Osteoblast (primary cell): ENCODE measurements around the gene HSP90AB1. TPM values are rescaled to one million over a fixed set of nuclear protein-coding genes. Genes with fewer than 3 reads are reported as not detected.

ENCODE experiments used
- DNase-seq: peaks from one replicate; pipeline ENCODE4 v3.0.0; 2011; ENCODE audit warnings: low spot score, mixed read lengths; ENCODE audit not compliant: insufficient read length; ENCODE audit errors: missing footprints
- H2AFZ ChIP-seq: 2 replicates; pipeline ENCODE4 v1.6.0; 2011; ENCODE audit warnings: mild to moderate bottlenecking, low read length
- H3K27ac ChIP-seq: 2 replicates; pipeline ENCODE4 v1.5.1; 2011; ENCODE audit warnings: mild to moderate bottlenecking, low read depth, low read length, moderate library complexity
- H3K27me3 ChIP-seq: 2 replicates; pipeline ENCODE4 v1.6.0; 2012; ENCODE audit warnings: mild to moderate bottlenecking, control low read depth, inconsistent platforms, low read length, moderate library complexity; ENCODE audit not compliant: insufficient read depth
- H3K36me3 ChIP-seq: 2 replicates; pipeline ENCODE4 v1.5.1; 2011; ENCODE audit warnings: mild to moderate bottlenecking, low read length, control low read depth, moderate library complexity; ENCODE audit not compliant: insufficient read depth
- H3K4me1 ChIP-seq: 2 replicates; pipeline ENCODE4 v1.5.1; 2011; ENCODE audit warnings: mild to moderate bottlenecking, low read length, control low read depth, moderate library complexity; ENCODE audit not compliant: insufficient read depth
- H3K4me2 ChIP-seq: 2 replicates; pipeline ENCODE4 v1.6.0; 2011; ENCODE audit warnings: mild to moderate bottlenecking, low read length; ENCODE audit not compliant: insufficient read depth
- H3K4me3 ChIP-seq: fragments of 200-600 bp; sonication (generic); 3 replicates; pipeline ENCODE4 v1.5.1; 2012; ENCODE audit warnings: mild to moderate bottlenecking, low read length, inconsistent platforms; ENCODE audit not compliant: insufficient read depth
- H3K79me2 ChIP-seq: 2 replicates; pipeline ENCODE4 v1.6.0; 2012; ENCODE audit warnings: mild to moderate bottlenecking, low read length, control low read depth, inconsistent platforms; ENCODE audit not compliant: insufficient read depth
- H3K9me3 ChIP-seq: 2 replicates; pipeline ENCODE4 v1.5.1; 2011; ENCODE audit warnings: low read depth, low read length, control low read depth
- H4K20me1 ChIP-seq: 2 replicates; pipeline ENCODE4 v1.6.0; 2012; ENCODE audit warnings: mild to moderate bottlenecking, low read length, control low read depth; ENCODE audit not compliant: insufficient read depth
- total RNA-seq: library from RNA; depleted of rRNA; stranded (reverse); fragments of >200 nt; gene quantifications from 2 replicates; pipeline ENCODE4 v1.2.3, GENCODE V29; 2012
- TF ChIP-seq, protein P1 (sequence below): IDR thresholded peaks from 2 replicates; pipeline ENCODE4 v1.5.1; 2011; ENCODE audit warnings: mild to moderate bottlenecking, low read depth, low read length, moderate library complexity; ENCODE audit errors: extremely low read depth

HSP90AB1 gene
- total RNA-seq, 1 donor = 702 TPM

- Histone ChIP-seq H3K4me1 (peaks cover 39% of the 10 kb centered on the region), H3K27me3 (no peaks in the 10 kb centered on the region), H2AFZ (peak overlapping the region; percentile 93), H3K79me2 (no peaks in the 10 kb centered on the region), H3K36me3 (peaks cover 2% of the 10 kb centered on the region), H3K4me2 (peak overlapping the region; percentile 92), H3K9me3 (no peaks in the 10 kb centered on the region), H3K27ac (peak overlapping the region; percentile 60), H4K20me1 (no peaks in the 10 kb centered on the region), H3K4me3 (peak overlapping the region; percentile 78)
- peak; percentile 99 for DNase-seq
- TF ChIP-seq, protein P1, sequence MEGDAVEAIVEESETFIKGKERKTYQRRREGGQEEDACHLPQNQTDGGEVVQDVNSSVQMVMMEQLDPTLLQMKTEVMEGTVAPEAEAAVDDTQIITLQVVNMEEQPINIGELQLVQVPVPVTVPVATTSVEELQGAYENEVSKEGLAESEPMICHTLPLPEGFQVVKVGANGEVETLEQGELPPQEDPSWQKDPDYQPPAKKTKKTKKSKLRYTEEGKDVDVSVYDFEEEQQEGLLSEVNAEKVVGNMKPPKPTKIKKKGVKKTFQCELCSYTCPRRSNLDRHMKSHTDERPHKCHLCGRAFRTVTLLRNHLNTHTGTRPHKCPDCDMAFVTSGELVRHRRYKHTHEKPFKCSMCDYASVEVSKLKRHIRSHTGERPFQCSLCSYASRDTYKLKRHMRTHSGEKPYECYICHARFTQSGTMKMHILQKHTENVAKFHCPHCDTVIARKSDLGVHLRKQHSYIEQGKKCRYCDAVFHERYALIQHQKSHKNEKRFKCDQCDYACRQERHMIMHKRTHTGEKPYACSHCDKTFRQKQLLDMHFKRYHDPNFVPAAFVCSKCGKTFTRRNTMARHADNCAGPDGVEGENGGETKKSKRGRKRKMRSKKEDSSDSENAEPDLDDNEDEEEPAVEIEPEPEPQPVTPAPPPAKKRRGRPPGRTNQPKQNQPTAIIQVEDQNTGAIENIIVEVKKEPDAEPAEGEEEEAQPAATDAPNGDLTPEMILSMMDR = no peak
These were observed 9.7 kb upstream of the HSP90AB1 start for GRCh38 chr6:44237021-44237812.

- H3K36me3 ChIP-seq = no peaks in the 10 kb centered on the region
- peak overlapping the region; percentile 92 for H3K4me2 ChIP-seq
- no peaks in the 10 kb centered on the region for H3K27me3 ChIP-seq
- peak; percentile 97 for DNase-seq
- TF ChIP-seq, protein P1 = peak; percentile 84
- H4K20me1 ChIP-seq = no peaks in the 10 kb centered on the region
- peaks cover 39% of the 10 kb centered on the region for H3K4me1 ChIP-seq
- H3K27ac ChIP-seq = peak overlapping the region; percentile 60
- no peaks in the 10 kb centered on the region for H3K79me2 ChIP-seq
- peak overlapping the region; percentile 78 for H3K4me3 ChIP-seq
- peak overlapping the region; percentile 93 for H2AFZ ChIP-seq
- H3K9me3 ChIP-seq = no peaks in the 10 kb centered on the region
These were observed 9.0 kb upstream of the HSP90AB1 start for GRCh38 chr6:44237813-44238433.

GRCh38 chr6:44238687-44239350, 8.1 kb upstream of the HSP90AB1 start:
- H4K20me1 ChIP-seq = no peaks in the 10 kb centered on the region
- no peaks in the 10 kb centered on the region for H3K79me2 ChIP-seq
- peak overlapping the region; percentile 60 for H3K27ac ChIP-seq
- H2AFZ ChIP-seq = no peak overlapping the region
- H3K36me3 ChIP-seq = no peaks in the 10 kb centered on the region
- no peak overlapping the region for H3K4me2 ChIP-seq
- peak; percentile 15 for DNase-seq
- H3K27me3 ChIP-seq = no peaks in the 10 kb centered on the region
- H3K4me3 ChIP-seq = no peak overlapping the region
- TF ChIP-seq, protein P1 = no peak
- no peaks in the 10 kb centered on the region for H3K9me3 ChIP-seq
- peaks cover 31% of the 10 kb centered on the region for H3K4me1 ChIP-seq

DNA sequence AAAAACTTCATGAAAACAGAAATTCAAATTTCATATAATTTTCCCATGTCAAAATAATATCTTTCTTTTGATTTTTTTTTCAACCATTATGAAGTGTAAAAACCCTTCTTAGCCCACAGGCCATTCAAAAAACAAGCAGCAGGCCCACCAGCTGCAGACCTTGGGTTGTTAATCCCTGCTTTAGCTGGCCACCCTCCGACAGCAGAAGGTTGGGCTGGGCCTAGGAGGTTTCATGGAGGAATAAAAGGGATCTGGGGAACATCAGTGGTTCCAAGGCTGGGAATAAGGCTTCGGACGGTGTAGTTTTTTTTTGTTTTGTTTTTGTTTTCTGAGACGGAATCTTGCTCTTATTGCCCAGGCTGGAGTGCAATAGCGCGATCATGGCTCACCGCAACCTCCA, 3.6 kb upstream of the HSP90AB1 start:
- no peaks in the 10 kb centered on the region for H3K9me3 ChIP-seq
- H3K79me2 ChIP-seq = peaks cover 15% of the 10 kb centered on the region
- H2AFZ ChIP-seq = no peak overlapping the region
- H3K4me1 ChIP-seq = peaks cover 11% of the 10 kb centered on the region
- H3K36me3 ChIP-seq = no peaks in the 10 kb centered on the region
- H3K27ac ChIP-seq = no peak overlapping the region
- H3K27me3 ChIP-seq = no peaks in the 10 kb centered on the region
- TF ChIP-seq, protein P1 = no peak
- H3K4me2 ChIP-seq = no peak overlapping the region
- DNase-seq = peak; percentile 13
- H4K20me1 ChIP-seq = peaks cover 13% of the 10 kb centered on the region
- no peak overlapping the region for H3K4me3 ChIP-seq
